Measurements from ENCODE around the gene ZNF41. TPM values are rescaled to one million over a fixed set of nuclear protein-coding genes. Genes with fewer than 3 reads are reported as not detected.

Gene ZNF41
- total RNA-seq (1 to 10 TPM; 4.3 to 8.4 (median 7.4) TPM), polyA plus RNA-seq (1 to 10 TPM; 3.0 to 4.0 (median 3.0) TPM)

DNA sequence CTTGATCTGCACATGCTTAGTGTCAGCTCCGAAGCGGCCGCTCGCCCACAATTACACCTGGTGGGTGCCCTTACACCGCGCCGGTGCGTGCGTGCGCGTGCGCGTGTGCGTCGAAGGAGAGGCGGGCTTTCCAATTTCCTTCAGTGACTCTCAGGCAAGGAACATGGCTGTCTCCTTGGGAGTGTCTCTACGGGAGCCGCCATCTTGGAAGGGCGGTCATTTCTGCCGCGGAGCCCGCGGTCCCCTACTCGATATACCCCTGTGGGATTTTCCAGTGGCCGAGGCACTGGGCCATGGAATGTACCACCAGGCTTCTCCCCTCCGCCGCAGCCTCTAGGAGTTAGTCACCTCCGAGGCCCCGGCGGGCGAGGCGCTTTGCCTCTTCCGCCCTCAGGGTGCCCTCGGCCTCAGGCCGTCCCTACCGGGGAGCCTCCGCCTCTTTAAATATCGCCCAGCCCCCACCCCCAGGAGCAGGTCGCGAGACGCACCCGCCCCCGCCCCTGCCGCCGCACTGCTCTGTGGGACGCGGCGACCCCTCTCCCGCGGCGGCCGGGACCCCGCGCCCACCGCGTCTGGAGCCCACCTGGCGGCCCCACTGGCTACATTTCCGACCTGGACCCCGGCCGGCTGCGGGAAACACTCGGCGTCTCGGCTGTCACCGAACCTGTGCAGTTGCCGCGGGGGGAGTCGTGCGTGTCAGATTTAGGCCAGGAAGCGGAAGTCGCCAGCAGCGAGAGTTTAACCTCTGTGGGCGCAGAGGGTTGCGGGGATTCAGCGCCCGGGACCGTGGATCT is at the start of gene ZNF41:
Gene ZNF41 (minus strand): TSS at position 711 of the 794 bp plus-strand sequence. CDS start 15,741 bp downstream, outside the sequence.
- H3K4me3 ChIP-seq = peak within 1 kb of the TSS; percentile 68 to 89 (median 76)
- no peaks in the 10 kb centered on the region for H3K9me3 ChIP-seq
- peak; percentile 86 for DNase-seq
- H3K27me3 ChIP-seq = no peaks in the 10 kb centered on the region
- intact Hi-C loops (cut with DNase I) = loop anchor here (10.0 kb wide), 1 partner anchor 338 kb away; the partner anchor contains the start of genes NDUFB11 and RBM10
- H3K4me1 ChIP-seq = peaks cover 0 to 20% (median 0%) of the 10 kb centered on the region in 4 donors
- no peaks in the 10 kb centered on the region for H3K36me3 ChIP-seq
- H3K27ac ChIP-seq = peak within 1 kb of the TSS; percentile 91 to 96 (median 96)
- WGBS, 2 donors = 0% methylated on average over 77 of the region's 77 CpGs
- TF ChIP-seq POLR2A (IDR thresholded peaks at IDR 0.05) = no peak
- TF ChIP-seq POLR2AphosphoS5 (IDR thresholded peaks at IDR 0.05) = peak; percentile 35 to 74 (median 45)

GRCh38 chrX:47530049-47530448 is 47.0 kb upstream of the ZNF41 start:
- Histone ChIP-seq H3K27ac (no peak overlapping the region), H3K4me3 (no peak overlapping the region), H3K27me3 (no peaks in the 10 kb centered on the region), H3K36me3 (no peaks in the 10 kb centered on the region), H3K9me3 (no peaks in the 10 kb centered on the region), H3K4me1 (no peaks in the 10 kb centered on the region)
- intact Hi-C loops (cut with DNase I) = no loop called here
- peak; percentile 3 for DNase-seq
- TF ChIP-seq POLR2A (IDR thresholded peaks at IDR 0.05) = no peak
- TF ChIP-seq EP300 (IDR thresholded peaks at IDR 0.05) = no peak
- no peak for TF ChIP-seq CTCF (IDR thresholded peaks at IDR 0.05)
- TF ChIP-seq POLR2AphosphoS5 (IDR thresholded peaks at IDR 0.05) = no peak
- 88 to 94% methylated on average over 6 of the region's 6 CpGs for WGBS, 2 donors

DNA sequence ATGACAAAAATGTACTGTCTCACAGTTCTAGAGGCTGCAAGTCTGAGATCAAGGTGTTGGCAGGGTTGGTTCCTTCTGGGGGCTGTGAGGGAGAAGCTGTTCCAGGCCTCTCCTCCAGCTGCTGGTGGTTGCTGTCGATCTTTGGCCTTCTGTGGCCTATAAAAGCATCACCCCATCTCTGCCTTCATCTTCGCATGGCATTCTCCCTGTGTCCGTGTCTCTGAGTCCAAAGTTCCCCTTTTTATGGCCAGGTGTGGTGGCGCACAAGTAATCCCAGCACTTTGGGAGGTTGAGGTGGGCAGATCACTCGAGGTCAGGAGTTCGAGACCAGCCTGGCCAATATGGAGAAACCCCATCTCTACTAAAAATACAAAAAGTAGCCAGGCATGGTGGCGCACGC is 46.5 kb upstream of the ZNF41 start:
- no peak overlapping the region for H3K4me3 ChIP-seq
- no peaks in the 10 kb centered on the region for H3K27me3 ChIP-seq
- no peaks in the 10 kb centered on the region for H3K4me1 ChIP-seq
- WGBS, 2 donors = 44 to 78% methylated on average over 8 of the region's 8 CpGs
- TF ChIP-seq CTCF (IDR thresholded peaks at IDR 0.05) (no peak), EP300 (IDR thresholded peaks at IDR 0.05) (no peak)
- no peak overlapping the region for H3K27ac ChIP-seq
- no peaks in the 10 kb centered on the region for H3K36me3 ChIP-seq
- DNase-seq = peak; percentile 13
- no peaks in the 10 kb centered on the region for H3K9me3 ChIP-seq
- intact Hi-C loops (cut with DNase I) = no loop called here

GRCh38 chrX:47523713-47524166 is 40.7 kb upstream of the ZNF41 start:
- Histone ChIP-seq H3K4me3 (peak overlapping the region; percentile 29 to 60 (median 52)), H3K27ac (peak overlapping the region in 2 of 4 donors; percentile 19 to 42), H3K27me3 (no peaks in the 10 kb centered on the region), H3K4me1 (peaks cover 0 to 6% (median 0%) of the 10 kb centered on the region in 4 donors), H3K36me3 (no peaks in the 10 kb centered on the region), H3K9me3 (no peaks in the 10 kb centered on the region)
- DNase-seq = peak; percentile 58
- intact Hi-C loops (cut with DNase I) = loop anchor here (1.0 to 5.0 kb wide), 4 partner anchors 39 to 330 kb away; partner anchors contain the start of gene UBA1
- TF ChIP-seq CTCF (IDR thresholded peaks at IDR 0.05) (no peak), EP300 (IDR thresholded peaks at IDR 0.05) (no peak), POLR2A (IDR thresholded peaks at IDR 0.05) (no peak), POLR2AphosphoS5 (IDR thresholded peaks at IDR 0.05) (no peak)
- 1 to 3% methylated on average over 34 of the region's 34 CpGs for WGBS, 2 donors

DNA sequence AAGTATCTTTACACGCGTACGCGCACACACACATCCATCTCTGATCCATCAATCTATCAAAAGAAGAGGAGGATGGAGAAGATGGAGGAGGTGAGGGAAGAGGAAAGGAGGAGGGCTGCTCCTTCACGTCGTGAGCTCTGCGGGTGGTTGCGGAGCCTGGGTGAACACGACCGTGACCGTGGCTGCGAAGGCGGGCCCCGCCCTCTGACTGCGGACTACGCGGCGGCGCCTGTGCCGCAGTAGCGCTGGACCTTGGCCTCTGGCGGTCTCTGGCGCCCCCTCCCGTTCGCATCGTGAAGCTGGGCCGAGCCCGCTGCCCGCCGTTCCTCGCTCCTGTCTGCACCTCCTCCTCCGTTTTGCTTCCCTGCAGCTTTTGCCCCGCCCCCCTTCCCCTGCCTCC is 40.3 kb upstream of the ZNF41 start:
- peak overlapping the region in 2 of 4 donors; percentile 19 to 42 for H3K27ac ChIP-seq
- intact Hi-C loops (cut with DNase I) = loop anchor here (1.0 to 5.0 kb wide), 4 partner anchors 38 to 330 kb away; partner anchors contain the start of gene UBA1
- TF ChIP-seq POLR2A (IDR thresholded peaks at IDR 0.05) (no peak), CTCF (IDR thresholded peaks at IDR 0.05) (peak; percentile 42 to 67 (median 63)), POLR2AphosphoS5 (IDR thresholded peaks at IDR 0.05) (peak in 1 of 4 donors; percentile 33)
- H3K9me3 ChIP-seq = no peaks in the 10 kb centered on the region
- DNase-seq = peak; percentile 90
- WGBS, 2 donors = 1 to 2% methylated on average over 33 of the region's 33 CpGs
- H3K4me3 ChIP-seq = peak overlapping the region; percentile 29 to 60 (median 52)
- peaks cover 0 to 6% (median 0%) of the 10 kb centered on the region in 4 donors for H3K4me1 ChIP-seq
- no peaks in the 10 kb centered on the region for H3K27me3 ChIP-seq
- H3K36me3 ChIP-seq = no peaks in the 10 kb centered on the region
